Fibroblast of pulmonary artery (primary cell): Measurements from ENCODE around the gene GMIP.

ENCODE experiments used
- DNase-seq: peaks from one replicate; pipeline ENCODE4 v3.0.0-alpha.2; 2010; ENCODE audit warnings: low read depth
- H3K4me3 ChIP-seq: replicated peaks from 2 replicates; pipeline ENCODE4 v1.5.1; 2011; ENCODE audit warnings: low read depth, mild to moderate bottlenecking, control low read depth, low read length, moderate library complexity
- TF ChIP-seq, protein P1 (sequence below): IDR thresholded peaks from 2 replicates; pipeline ENCODE4 v1.5.1; 2011; ENCODE audit warnings: mild to moderate bottlenecking, control low read depth, low read length, inconsistent platforms; ENCODE audit errors: missing control alignments

The GMIP gene

DNA sequence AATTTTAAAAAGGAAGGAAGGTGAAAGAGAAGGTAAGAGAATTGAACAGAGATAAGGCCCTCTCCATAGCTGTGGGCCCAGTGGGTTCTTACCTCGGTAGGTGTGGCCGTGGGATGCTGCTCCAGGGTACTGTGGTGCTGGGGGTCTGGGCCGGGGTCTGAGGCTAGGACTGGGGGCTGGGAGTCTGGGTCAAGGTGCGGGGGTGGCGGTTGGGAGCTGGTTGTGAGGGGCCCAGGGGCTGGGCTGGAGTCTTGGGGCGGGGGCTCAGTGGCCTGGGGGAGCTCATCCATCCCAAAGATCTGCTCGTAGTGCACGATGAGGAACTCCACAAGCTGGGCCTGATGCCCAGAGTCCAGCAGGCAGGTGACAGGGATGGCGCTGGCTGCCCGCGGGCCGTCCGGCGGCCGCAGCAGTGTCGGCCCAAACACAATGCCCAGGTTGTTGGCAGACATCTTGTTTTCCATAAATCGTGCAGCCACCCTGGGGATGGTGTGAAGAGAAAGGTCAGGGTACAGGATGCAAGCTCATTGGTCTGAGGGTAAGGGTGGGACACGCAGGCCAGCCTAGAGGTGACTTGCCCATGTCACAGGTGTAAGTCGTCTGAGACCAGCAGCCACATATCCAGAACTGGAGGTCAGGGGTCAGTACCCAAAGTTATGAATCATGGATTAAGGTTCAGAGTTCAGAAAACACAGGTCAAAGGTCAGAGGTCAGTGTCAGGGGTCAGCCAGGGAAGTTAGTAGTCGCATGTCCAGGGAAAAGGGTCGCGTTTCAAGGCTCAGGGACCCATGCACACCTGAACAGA, 9.5 kb downstream of the GMIP start:
- no peak overlapping the region for H3K4me3 ChIP-seq
- DNase-seq = no peak
- TF ChIP-seq, protein P1, sequence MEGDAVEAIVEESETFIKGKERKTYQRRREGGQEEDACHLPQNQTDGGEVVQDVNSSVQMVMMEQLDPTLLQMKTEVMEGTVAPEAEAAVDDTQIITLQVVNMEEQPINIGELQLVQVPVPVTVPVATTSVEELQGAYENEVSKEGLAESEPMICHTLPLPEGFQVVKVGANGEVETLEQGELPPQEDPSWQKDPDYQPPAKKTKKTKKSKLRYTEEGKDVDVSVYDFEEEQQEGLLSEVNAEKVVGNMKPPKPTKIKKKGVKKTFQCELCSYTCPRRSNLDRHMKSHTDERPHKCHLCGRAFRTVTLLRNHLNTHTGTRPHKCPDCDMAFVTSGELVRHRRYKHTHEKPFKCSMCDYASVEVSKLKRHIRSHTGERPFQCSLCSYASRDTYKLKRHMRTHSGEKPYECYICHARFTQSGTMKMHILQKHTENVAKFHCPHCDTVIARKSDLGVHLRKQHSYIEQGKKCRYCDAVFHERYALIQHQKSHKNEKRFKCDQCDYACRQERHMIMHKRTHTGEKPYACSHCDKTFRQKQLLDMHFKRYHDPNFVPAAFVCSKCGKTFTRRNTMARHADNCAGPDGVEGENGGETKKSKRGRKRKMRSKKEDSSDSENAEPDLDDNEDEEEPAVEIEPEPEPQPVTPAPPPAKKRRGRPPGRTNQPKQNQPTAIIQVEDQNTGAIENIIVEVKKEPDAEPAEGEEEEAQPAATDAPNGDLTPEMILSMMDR = no peak

DNA sequence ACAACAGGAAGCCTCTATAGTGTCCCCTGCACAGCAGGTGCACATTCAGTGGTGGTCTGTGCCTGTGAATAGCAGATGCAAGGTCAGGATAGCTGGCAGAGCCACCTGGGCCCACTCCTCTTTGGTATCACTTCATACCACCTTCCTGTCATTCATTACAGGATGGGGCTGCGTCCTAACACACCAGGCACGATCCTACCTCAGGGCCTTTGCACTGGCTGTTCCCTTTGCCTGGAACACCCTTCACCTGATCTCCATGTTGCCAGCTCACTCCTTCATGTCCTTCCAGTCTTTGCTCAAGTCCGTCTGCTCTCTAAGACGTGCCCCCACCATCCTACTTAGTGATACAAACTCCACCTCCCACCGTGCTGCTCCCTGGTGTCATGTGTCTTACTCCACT, 10.8 kb downstream of the GMIP start:
- DNase-seq = no peak
- H3K4me3 ChIP-seq = no peak overlapping the region
- TF ChIP-seq, protein P1 = no peak

DNA sequence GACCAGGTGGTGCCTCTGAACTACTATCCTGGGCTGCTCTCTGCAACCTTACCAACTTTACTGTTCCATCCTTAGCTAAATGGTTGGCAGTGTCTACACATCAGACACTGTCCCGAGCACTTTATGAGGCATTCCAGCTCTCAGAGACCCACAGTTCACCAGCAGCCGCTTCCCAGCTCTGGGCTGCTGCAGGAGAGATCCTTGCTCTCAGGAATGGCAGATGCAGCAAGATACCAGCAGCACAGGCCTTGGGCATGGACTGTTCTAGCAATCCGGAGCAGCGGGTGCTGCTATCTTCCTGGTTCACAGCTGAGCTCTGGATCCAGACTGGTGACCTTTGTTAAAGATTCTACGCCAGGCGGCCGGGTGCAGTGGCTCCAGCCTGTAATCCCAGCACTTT, 12.1 kb downstream of the GMIP start:
- TF ChIP-seq, protein P1 = no peak
- DNase-seq = no peak
- H3K4me3 ChIP-seq = no peak overlapping the region

DNA sequence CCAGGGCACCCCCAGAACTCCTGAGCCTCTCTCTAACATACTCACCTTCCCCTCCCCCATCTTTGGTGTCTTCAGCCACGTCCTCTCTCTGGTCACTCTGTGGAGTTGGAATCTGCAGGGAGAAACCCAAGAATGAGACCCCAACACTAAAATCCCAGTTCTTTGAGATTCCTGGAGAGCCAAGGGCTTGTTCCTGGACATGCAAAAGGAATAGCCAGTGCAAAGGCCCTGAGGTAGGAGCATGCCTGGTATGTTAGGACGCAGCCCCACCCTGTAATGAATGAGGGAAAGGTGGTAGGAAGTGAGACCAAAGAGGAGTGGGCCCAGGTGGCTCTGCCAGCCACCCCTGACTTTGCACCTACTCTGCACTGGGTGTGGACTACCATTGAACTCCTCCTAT, 13.0 kb downstream of the GMIP start:
- no peak for DNase-seq
- no peak overlapping the region for H3K4me3 ChIP-seq
- TF ChIP-seq, protein P1 = no peak

DNA sequence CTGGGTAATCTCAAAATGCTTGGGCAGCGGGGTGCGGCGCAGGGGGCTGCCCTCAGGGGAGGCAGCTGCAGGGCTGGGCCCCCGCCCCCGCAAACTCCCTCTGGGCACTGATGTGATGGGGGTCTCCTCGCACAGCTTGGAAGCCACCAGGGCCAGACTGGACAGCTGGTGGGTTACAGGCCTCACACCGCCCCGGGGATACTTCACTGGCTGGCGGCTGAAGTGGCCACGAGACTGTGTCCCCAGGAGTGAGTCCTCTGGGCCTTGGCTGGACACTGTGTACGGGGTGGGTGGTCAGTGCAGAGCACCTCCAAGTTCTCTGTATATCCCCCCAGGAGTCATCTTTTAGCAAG, 13.4 kb downstream of the GMIP start:
- TF ChIP-seq, protein P1 = no peak
- no peak for DNase-seq
- H3K4me3 ChIP-seq = no peak overlapping the region

DNA sequence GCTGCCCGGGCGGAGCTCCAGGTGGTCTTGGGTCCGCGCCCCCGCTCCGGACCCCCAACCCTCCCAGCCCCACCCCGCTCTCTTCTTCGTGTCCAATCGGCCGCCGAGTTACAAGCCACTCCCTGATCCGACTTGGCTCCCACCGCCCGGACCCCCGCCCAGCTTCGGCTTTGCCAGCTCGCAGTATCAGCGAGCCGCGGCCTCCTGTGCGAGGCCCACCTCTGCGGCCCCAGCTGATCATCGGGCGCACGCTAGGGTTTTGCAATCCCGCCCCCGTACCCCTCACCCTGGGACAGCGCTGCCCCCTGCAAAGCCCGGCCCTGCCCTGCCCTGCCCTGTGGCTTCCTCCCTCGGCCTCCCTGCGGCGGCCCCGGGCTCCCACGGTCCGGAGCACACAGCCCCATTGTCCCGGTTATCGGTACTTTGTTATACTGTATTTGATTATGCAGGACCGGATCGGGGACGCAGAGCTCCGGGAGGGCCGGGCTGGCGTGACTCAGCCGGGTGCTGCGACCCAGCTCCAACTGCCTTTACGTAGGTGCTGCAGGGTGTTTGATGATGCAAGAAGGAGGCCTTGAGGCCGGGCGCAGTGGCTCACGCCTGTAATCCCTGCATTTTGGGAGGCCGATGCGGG, 14.8 kb downstream of the GMIP start:
- TF ChIP-seq, protein P1 = no peak
- peak; percentile 76 for DNase-seq
- H3K4me3 ChIP-seq = peak overlapping the region; percentile 40
